ENCODE results near the gene PPP2R2D.

DNA sequence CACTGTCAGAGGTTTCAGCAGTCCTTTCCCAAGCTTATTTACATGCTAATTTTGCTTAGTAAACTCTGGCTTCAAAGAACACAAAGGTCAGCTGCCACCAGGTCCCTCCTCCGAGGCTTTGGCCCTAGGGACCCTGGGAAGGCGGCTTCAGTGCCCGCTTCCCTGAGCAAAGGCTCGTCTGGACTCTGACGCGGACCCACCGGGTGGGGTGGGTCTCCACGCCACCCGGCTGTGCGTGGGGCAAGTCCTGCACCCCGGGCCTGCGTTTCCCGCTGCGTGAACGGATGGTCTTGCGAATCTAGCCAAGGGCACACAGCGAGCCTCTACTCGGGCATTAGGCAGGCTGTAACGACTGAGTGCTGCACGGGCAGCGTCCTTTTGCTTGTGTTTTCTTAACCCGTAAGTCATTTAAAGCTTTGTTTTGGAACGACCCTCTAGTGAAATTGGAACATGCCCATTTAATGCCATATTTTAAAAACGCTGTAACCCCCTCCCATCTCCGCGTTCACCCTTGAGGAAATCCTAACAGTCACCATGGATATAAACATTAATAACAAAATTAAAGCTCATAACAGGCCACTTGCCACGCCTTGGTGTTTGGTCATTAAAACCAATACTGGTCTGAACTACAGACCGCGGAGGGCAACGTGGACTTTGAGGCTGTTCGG lies 80.1 kb downstream of the PPP2R2D start:
- TF ChIP-seq, protein P1, sequence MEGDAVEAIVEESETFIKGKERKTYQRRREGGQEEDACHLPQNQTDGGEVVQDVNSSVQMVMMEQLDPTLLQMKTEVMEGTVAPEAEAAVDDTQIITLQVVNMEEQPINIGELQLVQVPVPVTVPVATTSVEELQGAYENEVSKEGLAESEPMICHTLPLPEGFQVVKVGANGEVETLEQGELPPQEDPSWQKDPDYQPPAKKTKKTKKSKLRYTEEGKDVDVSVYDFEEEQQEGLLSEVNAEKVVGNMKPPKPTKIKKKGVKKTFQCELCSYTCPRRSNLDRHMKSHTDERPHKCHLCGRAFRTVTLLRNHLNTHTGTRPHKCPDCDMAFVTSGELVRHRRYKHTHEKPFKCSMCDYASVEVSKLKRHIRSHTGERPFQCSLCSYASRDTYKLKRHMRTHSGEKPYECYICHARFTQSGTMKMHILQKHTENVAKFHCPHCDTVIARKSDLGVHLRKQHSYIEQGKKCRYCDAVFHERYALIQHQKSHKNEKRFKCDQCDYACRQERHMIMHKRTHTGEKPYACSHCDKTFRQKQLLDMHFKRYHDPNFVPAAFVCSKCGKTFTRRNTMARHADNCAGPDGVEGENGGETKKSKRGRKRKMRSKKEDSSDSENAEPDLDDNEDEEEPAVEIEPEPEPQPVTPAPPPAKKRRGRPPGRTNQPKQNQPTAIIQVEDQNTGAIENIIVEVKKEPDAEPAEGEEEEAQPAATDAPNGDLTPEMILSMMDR (IDR thresholded peaks at IDR 0.05) = no peak
- no peak for TF ChIP-seq ZFX (IDR thresholded peaks at IDR 0.05; ENCODE audit: borderline replicate concordance)

Data from 22Rv1 (cell line).